Osteoblast (primary cell): ENCODE results near the gene RTL9. TPM values are rescaled to one million over a fixed set of nuclear protein-coding genes. Genes with fewer than 3 reads are reported as not detected.
"Not testable (repeated sequence)": the region's sequence is repeated elsewhere in the genome, so short reads cannot be mapped to it uniquely, and the experiment has no call there.

Experiments used
- DNase-seq: peaks from one replicate; pipeline ENCODE4 v3.0.0; 2011; ENCODE audit warnings: low spot score, mixed read lengths; ENCODE audit not compliant: insufficient read length; ENCODE audit errors: missing footprints
- H2AFZ ChIP-seq: 2 replicates; pipeline ENCODE4 v1.6.0; 2011; ENCODE audit warnings: mild to moderate bottlenecking, low read length
- H3K27ac ChIP-seq: 2 replicates; pipeline ENCODE4 v1.5.1; 2011; ENCODE audit warnings: mild to moderate bottlenecking, low read depth, low read length, moderate library complexity
- H3K27me3 ChIP-seq: 2 replicates; pipeline ENCODE4 v1.6.0; 2012; ENCODE audit warnings: mild to moderate bottlenecking, control low read depth, inconsistent platforms, low read length, moderate library complexity; ENCODE audit not compliant: insufficient read depth
- H3K36me3 ChIP-seq: 2 replicates; pipeline ENCODE4 v1.5.1; 2011; ENCODE audit warnings: mild to moderate bottlenecking, low read length, control low read depth, moderate library complexity; ENCODE audit not compliant: insufficient read depth
- H3K4me1 ChIP-seq: 2 replicates; pipeline ENCODE4 v1.5.1; 2011; ENCODE audit warnings: mild to moderate bottlenecking, low read length, control low read depth, moderate library complexity; ENCODE audit not compliant: insufficient read depth
- H3K4me2 ChIP-seq: 2 replicates; pipeline ENCODE4 v1.6.0; 2011; ENCODE audit warnings: mild to moderate bottlenecking, low read length; ENCODE audit not compliant: insufficient read depth
- H3K4me3 ChIP-seq: fragments of 200-600 bp; sonication (generic); 3 replicates; pipeline ENCODE4 v1.5.1; 2012; ENCODE audit warnings: mild to moderate bottlenecking, low read length, inconsistent platforms; ENCODE audit not compliant: insufficient read depth
- H3K79me2 ChIP-seq: 2 replicates; pipeline ENCODE4 v1.6.0; 2012; ENCODE audit warnings: mild to moderate bottlenecking, low read length, control low read depth, inconsistent platforms; ENCODE audit not compliant: insufficient read depth
- H3K9me3 ChIP-seq: 2 replicates; pipeline ENCODE4 v1.5.1; 2011; ENCODE audit warnings: low read depth, low read length, control low read depth
- H4K20me1 ChIP-seq: 2 replicates; pipeline ENCODE4 v1.6.0; 2012; ENCODE audit warnings: mild to moderate bottlenecking, low read length, control low read depth; ENCODE audit not compliant: insufficient read depth
- total RNA-seq: library from RNA; depleted of rRNA; stranded (reverse); fragments of >200 nt; gene quantifications from 2 replicates; pipeline ENCODE4 v1.2.3, GENCODE V29; 2012
- TF ChIP-seq, protein P1 (sequence below): IDR thresholded peaks from 2 replicates; pipeline ENCODE4 v1.5.1; 2011; ENCODE audit warnings: mild to moderate bottlenecking, low read depth, low read length, moderate library complexity; ENCODE audit errors: extremely low read depth

RTL9 gene
- total RNA-seq, 1 donor = 0.72 TPM

DNA sequence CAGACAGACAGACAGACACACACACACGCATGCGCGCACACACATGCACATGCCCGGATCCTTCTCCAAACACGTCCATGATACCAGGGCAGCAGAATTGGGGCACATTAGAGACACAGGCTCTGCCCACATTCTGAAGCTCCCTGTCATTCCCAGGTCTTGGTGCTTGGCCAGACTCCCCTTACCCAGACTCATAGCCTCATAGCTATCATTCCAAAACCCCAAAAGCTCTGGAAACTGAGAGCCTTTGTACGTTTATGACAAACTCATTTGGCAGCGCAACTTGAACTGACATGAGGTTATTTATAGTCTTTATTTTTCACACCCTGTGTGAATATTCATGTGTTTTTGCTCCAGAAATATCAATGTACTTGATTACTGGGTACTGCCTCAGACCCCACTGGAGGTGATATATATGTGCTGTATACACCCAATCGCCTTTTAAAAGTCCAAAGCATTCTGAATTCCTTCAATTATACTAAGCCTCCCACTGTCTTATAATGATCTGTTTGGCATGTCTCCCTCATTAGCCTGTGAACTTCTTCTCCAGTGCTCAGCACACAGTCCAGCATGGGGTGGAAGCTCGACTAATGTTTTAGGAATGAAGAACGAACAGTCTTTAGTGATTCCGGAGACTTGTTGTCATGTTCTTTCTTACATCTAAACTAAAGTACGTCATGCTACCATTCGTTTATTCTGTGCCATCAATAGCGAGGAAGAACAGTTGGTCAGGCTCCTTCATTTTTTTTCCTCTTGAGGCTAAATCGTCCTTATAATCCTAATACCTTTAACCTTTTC is 45.0 kb downstream of the RTL9 start:
- Histone ChIP-seq H3K4me1 (peaks cover 6% of the 10 kb centered on the region), H3K79me2 (no peaks in the 10 kb centered on the region), H3K27ac (peak overlapping the region; percentile 63), H3K27me3 (peaks cover 4% of the 10 kb centered on the region), H3K9me3 (no peaks in the 10 kb centered on the region), H3K4me2 (no peak overlapping the region), H3K4me3 (no peak overlapping the region), H3K36me3 (no peaks in the 10 kb centered on the region), H2AFZ (no peak overlapping the region), H4K20me1 (no peaks in the 10 kb centered on the region)
- no peak for DNase-seq
- TF ChIP-seq, protein P1, sequence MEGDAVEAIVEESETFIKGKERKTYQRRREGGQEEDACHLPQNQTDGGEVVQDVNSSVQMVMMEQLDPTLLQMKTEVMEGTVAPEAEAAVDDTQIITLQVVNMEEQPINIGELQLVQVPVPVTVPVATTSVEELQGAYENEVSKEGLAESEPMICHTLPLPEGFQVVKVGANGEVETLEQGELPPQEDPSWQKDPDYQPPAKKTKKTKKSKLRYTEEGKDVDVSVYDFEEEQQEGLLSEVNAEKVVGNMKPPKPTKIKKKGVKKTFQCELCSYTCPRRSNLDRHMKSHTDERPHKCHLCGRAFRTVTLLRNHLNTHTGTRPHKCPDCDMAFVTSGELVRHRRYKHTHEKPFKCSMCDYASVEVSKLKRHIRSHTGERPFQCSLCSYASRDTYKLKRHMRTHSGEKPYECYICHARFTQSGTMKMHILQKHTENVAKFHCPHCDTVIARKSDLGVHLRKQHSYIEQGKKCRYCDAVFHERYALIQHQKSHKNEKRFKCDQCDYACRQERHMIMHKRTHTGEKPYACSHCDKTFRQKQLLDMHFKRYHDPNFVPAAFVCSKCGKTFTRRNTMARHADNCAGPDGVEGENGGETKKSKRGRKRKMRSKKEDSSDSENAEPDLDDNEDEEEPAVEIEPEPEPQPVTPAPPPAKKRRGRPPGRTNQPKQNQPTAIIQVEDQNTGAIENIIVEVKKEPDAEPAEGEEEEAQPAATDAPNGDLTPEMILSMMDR = no peak

GRCh38 chrX:110404376-110404775 is 45.7 kb downstream of the RTL9 start:
- H3K27me3 ChIP-seq = peaks cover 4% of the 10 kb centered on the region
- H4K20me1 ChIP-seq = no peaks in the 10 kb centered on the region
- TF ChIP-seq, protein P1 = no peak
- H3K4me1 ChIP-seq = peaks cover 10% of the 10 kb centered on the region
- H2AFZ ChIP-seq = no peak overlapping the region
- no peak overlapping the region for H3K4me2 ChIP-seq
- no peaks in the 10 kb centered on the region for H3K36me3 ChIP-seq
- peak overlapping the region; percentile 63 for H3K27ac ChIP-seq
- no peaks in the 10 kb centered on the region for H3K9me3 ChIP-seq
- H3K79me2 ChIP-seq = no peaks in the 10 kb centered on the region
- no peak for DNase-seq
- no peak overlapping the region for H3K4me3 ChIP-seq

DNA sequence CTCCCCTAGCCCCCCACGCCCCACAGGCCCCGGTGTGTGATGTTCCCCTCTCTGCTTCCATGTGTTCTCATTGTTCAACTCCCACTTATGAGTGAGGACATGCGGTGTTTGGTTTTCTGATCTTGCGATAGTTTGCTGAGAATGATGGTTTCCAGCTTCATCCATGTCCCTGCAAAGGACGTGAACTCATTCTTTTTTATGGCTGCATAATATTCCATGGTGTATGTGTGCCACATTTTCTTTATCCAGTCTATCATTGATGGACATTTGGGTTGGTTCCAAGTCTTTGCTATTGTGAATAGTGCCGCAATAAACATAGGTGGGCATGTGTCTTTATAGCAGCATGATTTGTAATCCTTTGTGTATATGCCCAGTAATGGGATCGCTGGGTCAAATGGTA is 47.6 kb downstream of the RTL9 start:
- H4K20me1 ChIP-seq, H3K27me3 ChIP-seq, H3K79me2 ChIP-seq, H3K27ac ChIP-seq, H2AFZ ChIP-seq, H3K4me3 ChIP-seq, H3K36me3 ChIP-seq, DNase-seq, H3K9me3 ChIP-seq, H3K4me2 ChIP-seq: not testable (repeated sequence)
- H3K4me1 ChIP-seq = peaks cover 18% of the 10 kb centered on the region

DNA sequence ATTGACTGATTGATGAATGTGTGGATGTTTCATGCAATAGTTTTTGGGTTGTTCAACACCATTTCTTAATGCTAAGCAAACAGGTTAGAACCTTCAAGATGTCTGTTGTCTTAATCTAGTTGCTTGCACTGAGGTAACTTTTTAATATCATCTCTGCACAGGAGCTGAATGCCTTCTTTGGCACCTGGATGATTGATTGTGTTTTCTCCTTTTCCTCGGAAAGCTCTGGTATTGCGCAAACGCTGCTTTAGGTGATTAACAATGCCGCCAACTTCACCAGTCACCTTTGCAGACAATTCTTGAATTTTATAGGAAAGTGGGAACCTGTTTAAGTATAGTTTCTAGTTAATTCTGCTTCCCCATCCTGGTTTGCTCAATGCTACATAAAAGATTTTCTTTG is 48.2 kb downstream of the RTL9 start:
- no peak overlapping the region for H3K4me2 ChIP-seq
- H3K4me1 ChIP-seq = peaks cover 18% of the 10 kb centered on the region
- no peaks in the 10 kb centered on the region for H4K20me1 ChIP-seq
- H3K27me3 ChIP-seq = no peaks in the 10 kb centered on the region
- TF ChIP-seq, protein P1 = no peak
- no peaks in the 10 kb centered on the region for H3K36me3 ChIP-seq
- DNase-seq = no peak
- no peaks in the 10 kb centered on the region for H3K9me3 ChIP-seq
- H2AFZ ChIP-seq = no peak overlapping the region
- no peak overlapping the region for H3K27ac ChIP-seq
- H3K79me2 ChIP-seq = no peaks in the 10 kb centered on the region
- H3K4me3 ChIP-seq = no peak overlapping the region
